Stomach (tissue), 9 donors: ENCODE measurements around the gene GOSR1. TPM values are rescaled to one million over a fixed set of nuclear protein-coding genes. Genes with fewer than 3 reads are reported as not detected.

Source experiments
- DNase-seq, 2 donors: peaks; one replicate each; pipeline versions ENCODE4 v3.0.0 to v3.0.0-alpha.2; 2013 to 2019
- H3K27ac ChIP-seq, 5 donors: fragments of 200-600 bp in 4 of 5; sonication (generic) in 4 of 5; one replicate each; pipeline ENCODE4 v1.5.1; 2013 to 2019; ENCODE audit warnings: mild to moderate bottlenecking in 1 of 5, moderate library complexity in 1 of 5
- H3K27me3 ChIP-seq, 3 donors: fragments of 200-600 bp; sonication (generic); one replicate each; pipeline ENCODE4 v1.5.1; 2017 to 2019; ENCODE audit warnings: mixed run types in 1 of 3
- H3K36me3 ChIP-seq, 4 donors: fragments of 200-600 bp; sonication (generic); 1 replicate in 3 of 4; 2 replicates in 1 of 4; pipeline ENCODE4 v1.5.1; 2016 to 2019
- H3K4me1 ChIP-seq, 4 donors: fragments of 200-600 bp; sonication (generic); one replicate each; pipeline ENCODE4 v1.5.1; 2016 to 2019
- H3K4me3 ChIP-seq, 4 donors: fragments of 200-600 bp; sonication (generic) in 3 of 4; one replicate each; pipeline ENCODE4 v1.5.1; 2016 to 2019; ENCODE audit warnings: mild to moderate bottlenecking in 1 of 4
- H3K9me3 ChIP-seq, 4 donors: fragments of 200-600 bp; sonication (generic); one replicate each; pipeline ENCODE4 v1.5.1; 2016 to 2019
- CTCF ChIP-seq, 7 experiments: fragments of 450-650 bp in 4 of 7; fragments of 200-600 bp in 3 of 7; sonication (generic) in 3 of 7; IDR thresholded peaks; one replicate each; pipeline ENCODE4 v1.5.1; 2016 to 2019; ENCODE audit warnings: antibody characterized with exemption in 7 of 7, control low read depth in 2 of 7, mild to moderate bottlenecking in 1 of 7
- EP300 ChIP-seq: sonication (generic); formaldehyde crosslinking; IDR thresholded peaks from one replicate; pipeline ENCODE4 v1.6.1; 2017; ENCODE audit warnings: antibody characterized with exemption
- POLR2A ChIP-seq, 4 donors: fragments of 450-650 bp; IDR thresholded peaks; one replicate each; pipeline ENCODE4 v1.6.1; 2016; ENCODE audit warnings: antibody characterized with exemption in 4 of 4, control low read depth in 2 of 4, mild to moderate bottlenecking in 1 of 4, moderate library complexity in 1 of 4
- POLR2AphosphoS5 ChIP-seq, 3 donors: sonication (generic); formaldehyde crosslinking; IDR thresholded peaks; one replicate each; pipeline ENCODE4 v1.6.1; 2016; ENCODE audit warnings: antibody characterized with exemption in 3 of 3
- WGBS, 5 donors: extraction: QIAGEN DNeasy Blood & Tissue Kit in 3 of 5; methylation state at CpG; one replicate each; pipeline versions ENCODE4 v1.1.5 to v1.1.7; 2013 to 2018; 5-methylcytosine and 5-hydroxymethylcytosine counted together
- intact Hi-C: fragments of 100-400 bp; cut with DNase I; formaldehyde crosslinking; loops from one replicate; pipeline ENCODE4 v1.15.1; 2023; ENCODE audit warnings: low total_unique reads
- polyA plus RNA-seq, 3 donors: library from polyadenylated mRNA; stranded (reverse); fragments of 200-250 nt; gene quantifications; one replicate each; pipeline ENCODE4 v1.2.3, GENCODE V29; 2013
- total RNA-seq, 5 donors: library from RNA; depleted of rRNA; stranded (reverse); fragments of >200 nt; gene quantifications; one replicate each; pipeline versions ENCODE4 v1.1.0 to v1.2.3, GENCODE V29; 2014 to 2016
- donor health status: healthy with polysubstance abuse.
- donor health status: Bipolar disorder and iron deficiency.
- donor health status: healthy.

The GOSR1 gene
- total and polyA plus RNA-seq, 8 donors, result 7.0 to 45.5 (median 13.0) TPM

- WGBS, 5 donors, result 93 to 100% (median 98%) methylated on average over 2 of the region's 2 CpGs
- DNase-seq, result no peak
- H3K9me3 ChIP-seq, result no peaks in the 10 kb centered on the region
- H3K27ac ChIP-seq, result no peak overlapping the region
- H3K36me3 ChIP-seq, result peaks cover 0 to 14% (median 11%) of the 10 kb centered on the region in 4 donors
- TF ChIP-seq CTCF (IDR thresholded peaks at IDR 0.05) (no peak), POLR2A (IDR thresholded peaks at IDR 0.05) (no peak), POLR2AphosphoS5 (IDR thresholded peaks at IDR 0.05) (no peak), EP300 (no peak)
- no peaks in the 10 kb centered on the region for H3K27me3 ChIP-seq
- H3K4me3 ChIP-seq, result no peak overlapping the region
- intact Hi-C loops, result no loop called here
- no peaks in the 10 kb centered on the region for H3K4me1 ChIP-seq
Observed at GRCh38 chr17:30530346-30531025, 53.3 kb downstream of the GOSR1 start.

- intact Hi-C loops, result no loop called here
- peaks cover 0 to 14% (median 11%) of the 10 kb centered on the region in 4 donors for H3K36me3 ChIP-seq
- no peaks in the 10 kb centered on the region for H3K9me3 ChIP-seq
- no peak overlapping the region for H3K27ac ChIP-seq
- TF ChIP-seq EP300 (no peak), POLR2AphosphoS5 (IDR thresholded peaks at IDR 0.05) (no peak), POLR2A (IDR thresholded peaks at IDR 0.05) (no peak), CTCF (IDR thresholded peaks at IDR 0.05) (no peak)
- no peak overlapping the region for H3K4me3 ChIP-seq
- no peaks in the 10 kb centered on the region for H3K4me1 ChIP-seq
- DNase-seq, result no peak
- 75 to 85% (median 81%) methylated on average over 2 of the region's 2 CpGs for WGBS, 5 donors
- no peaks in the 10 kb centered on the region for H3K27me3 ChIP-seq
Observed at GRCh38 chr17:30532871-30533270, 55.7 kb downstream of the GOSR1 start.

GRCh38 chr17:30534298-30534697 is 57.1 kb downstream of the GOSR1 start:
- DNase-seq, result no peak

More at GRCh38 chr17:30534298-30534697, 57.1 kb downstream of the GOSR1 start:
- Histone ChIP-seq H3K36me3 (peaks cover 0 to 14% (median 11%) of the 10 kb centered on the region in 4 donors), H3K27ac (no peak overlapping the region), H3K4me3 (no peak overlapping the region), H3K4me1 (no peaks in the 10 kb centered on the region), H3K9me3 (no peaks in the 10 kb centered on the region), H3K27me3 (no peaks in the 10 kb centered on the region)
- intact Hi-C loops, result no loop called here
- 70 to 84% (median 80%) methylated on average over 11 to 12 of the region's 12 CpGs for whole genome bisulfite sequencing, 5 donors
- TF ChIP-seq EP300, result no peak
- TF ChIP-seq POLR2AphosphoS5 (IDR thresholded peaks at IDR 0.05), result no peak
- TF ChIP-seq CTCF (IDR thresholded peaks at IDR 0.05), result no peak
